Measurements from ENCODE around the gene DPH2.

DNA sequence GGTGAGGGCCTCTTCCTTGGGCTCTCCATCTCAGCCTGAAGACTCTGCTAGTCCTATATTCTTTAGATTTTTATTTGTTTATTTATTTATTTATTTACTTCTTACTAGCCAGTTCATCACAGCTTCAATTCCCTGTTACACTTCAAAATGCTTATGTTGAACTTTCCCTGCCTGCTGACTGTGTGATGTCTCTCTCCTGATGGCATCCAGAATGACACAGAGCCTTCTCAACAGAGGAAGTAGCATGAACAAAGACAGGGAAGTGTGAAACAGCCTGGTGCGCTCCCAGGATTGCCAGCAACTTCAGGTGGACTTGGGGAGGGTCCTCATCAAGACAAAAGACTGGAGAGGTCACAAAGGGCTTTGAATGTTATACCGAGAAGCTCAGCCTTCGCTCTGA lies 27.4 kb upstream of the DPH2 start:
- no peak for TF ChIP-seq EZH2phosphoT487 (IDR thresholded peaks at IDR 0.05; ENCODE audit: borderline replicate concordance, low read depth, low read length)
- TF ChIP-seq, protein P1, sequence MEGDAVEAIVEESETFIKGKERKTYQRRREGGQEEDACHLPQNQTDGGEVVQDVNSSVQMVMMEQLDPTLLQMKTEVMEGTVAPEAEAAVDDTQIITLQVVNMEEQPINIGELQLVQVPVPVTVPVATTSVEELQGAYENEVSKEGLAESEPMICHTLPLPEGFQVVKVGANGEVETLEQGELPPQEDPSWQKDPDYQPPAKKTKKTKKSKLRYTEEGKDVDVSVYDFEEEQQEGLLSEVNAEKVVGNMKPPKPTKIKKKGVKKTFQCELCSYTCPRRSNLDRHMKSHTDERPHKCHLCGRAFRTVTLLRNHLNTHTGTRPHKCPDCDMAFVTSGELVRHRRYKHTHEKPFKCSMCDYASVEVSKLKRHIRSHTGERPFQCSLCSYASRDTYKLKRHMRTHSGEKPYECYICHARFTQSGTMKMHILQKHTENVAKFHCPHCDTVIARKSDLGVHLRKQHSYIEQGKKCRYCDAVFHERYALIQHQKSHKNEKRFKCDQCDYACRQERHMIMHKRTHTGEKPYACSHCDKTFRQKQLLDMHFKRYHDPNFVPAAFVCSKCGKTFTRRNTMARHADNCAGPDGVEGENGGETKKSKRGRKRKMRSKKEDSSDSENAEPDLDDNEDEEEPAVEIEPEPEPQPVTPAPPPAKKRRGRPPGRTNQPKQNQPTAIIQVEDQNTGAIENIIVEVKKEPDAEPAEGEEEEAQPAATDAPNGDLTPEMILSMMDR (conservative IDR thresholded peaks at IDR 0.05; ENCODE audit: low read length) = no peak

Measured in OCI-LY7 (cell line).